WTC11 (cell line): Measurements from ENCODE around the gene MNAT1. TPM values are rescaled to one million over a fixed set of nuclear protein-coding genes. Genes with fewer than 3 reads are reported as not detected.

Experiments
- ATAC-seq: fragments of 200-7000 bp; cut with Tn5 transposase; 2 replicates; pipeline ENCODE4 v1.10.0; 2021; ENCODE audit warnings: mild to moderate bottlenecking, moderate library complexity
- CTCF ChIA-PET: fragments of 300-600 bp; sonication (Branson Sonifier 250); formaldehyde crosslinking; loops from one replicate; lab custom pipeline; 2021; ENCODE audit warnings: antibody characterized with exemption; lab: Charles Lee
- POLR2A ChIA-PET: fragments of 350-600 bp; sonication (Branson Sonifier 250); formaldehyde crosslinking; loops from one replicate; lab custom pipeline; 2021; ENCODE audit warnings: antibody characterized with exemption; lab: Charles Lee
- DNase-seq: peaks from one replicate; pipeline ENCODE4 v3.0.0; 2021; ENCODE audit warnings: low spot score
- H3K27ac Mint-ChIP-seq: 2 replicates; pipeline ENCODE4 v1.8.0; 2021; ENCODE audit warnings: mixed read lengths
- H3K27me3 Mint-ChIP-seq: 2 replicates; pipeline ENCODE4 v1.8.0; 2021; ENCODE audit warnings: low read depth, mild to moderate bottlenecking, moderate library complexity, mixed read lengths
- H3K36me3 Mint-ChIP-seq: 2 replicates; pipeline ENCODE4 v1.8.0; 2021; ENCODE audit warnings: mixed read lengths
- H3K4me1 Mint-ChIP-seq: 2 replicates; pipeline ENCODE4 v1.8.0; 2022; ENCODE audit warnings: mixed read lengths
- H3K4me3 Mint-ChIP-seq: 2 replicates; pipeline ENCODE4 v1.8.0; 2021; ENCODE audit warnings: mild to moderate bottlenecking, moderate library complexity, mixed read lengths
- H3K9me3 Mint-ChIP-seq: 2 replicates; pipeline ENCODE4 v1.8.0; 2021; ENCODE audit warnings: mixed read lengths
- ATF1 ChIP-seq: sonication (generic); formaldehyde crosslinking; IDR thresholded peaks from 2 replicates; pipeline ENCODE4 v1.8.1; 2023; ENCODE audit warnings: mild to moderate bottlenecking, moderate library complexity, missing genetic modification reagents
- FOXP1 ChIP-seq: sonication (generic); formaldehyde crosslinking; IDR thresholded peaks from 2 replicates; pipeline ENCODE4 v1.8.0; 2022; ENCODE audit warnings: missing genetic modification reagents, mild to moderate bottlenecking, moderate library complexity, borderline replicate concordance
- GABPB1 ChIP-seq: sonication (generic); formaldehyde crosslinking; IDR thresholded peaks from 2 replicates; pipeline ENCODE4 v1.8.1; 2023; ENCODE audit warnings: mild to moderate bottlenecking, missing genetic modification reagents
- GTF2I ChIP-seq: fragments of 250-450 bp; sonication (Bioruptor Pico); conservative IDR thresholded peaks from 2 replicates; pipeline ENCODE4 v1.4.0; 2021; ENCODE audit warnings: mild to moderate bottlenecking
- HMGA2 ChIP-seq: fragments of 250-450 bp; sonication (Bioruptor Pico); IDR thresholded peaks from 2 replicates; pipeline ENCODE4 v1.4.0; 2021; ENCODE audit warnings: mild to moderate bottlenecking, moderate library complexity
- MYBL2 ChIP-seq: sonication (generic); formaldehyde crosslinking; IDR thresholded peaks from 2 replicates; pipeline ENCODE4 v1.8.1; 2023; ENCODE audit warnings: mild to moderate bottlenecking, moderate library complexity, missing genetic modification reagents
- NFE2L1 ChIP-seq: sonication (generic); formaldehyde crosslinking; IDR thresholded peaks from 2 replicates; pipeline ENCODE4 v1.8.1; 2023; ENCODE audit warnings: missing genetic modification reagents
- SMAD4 ChIP-seq: sonication (generic); formaldehyde crosslinking; IDR thresholded peaks from 2 replicates; pipeline ENCODE4 v1.8.0; 2022; ENCODE audit warnings: mild to moderate bottlenecking, missing genetic modification reagents
- ZNF121 ChIP-seq: sonication (generic); formaldehyde crosslinking; IDR thresholded peaks from 2 replicates; pipeline ENCODE4 v1.8.0; 2023; ENCODE audit warnings: missing genetic modification reagents
- ZNF219 ChIP-seq: sonication (generic); formaldehyde crosslinking; IDR thresholded peaks from 2 replicates; pipeline ENCODE4 v1.8.0; 2023; ENCODE audit warnings: missing genetic modification reagents, mild to moderate bottlenecking, borderline replicate concordance
- total RNA-seq: library from RNA; stranded (reverse); gene quantifications from 3 replicates; pipeline ENCODE4 v1.2.3, GENCODE V29; 2021
- TF ChIP-seq, protein P1 (sequence below): sonication (generic); formaldehyde crosslinking; IDR thresholded peaks from 2 replicates; pipeline ENCODE4 v1.8.1; 2022; ENCODE audit warnings: low read depth, missing genetic modification reagents, borderline replicate concordance
- TF ChIP-seq, protein P2 (sequence below): sonication (generic); formaldehyde crosslinking; conservative IDR thresholded peaks from 2 replicates; pipeline ENCODE4 v1.8.1; 2022; ENCODE audit warnings: mild to moderate bottlenecking, missing genetic modification reagents
- TF ChIP-seq, protein P3 (sequence below): sonication (generic); formaldehyde crosslinking; IDR thresholded peaks from 2 replicates; pipeline ENCODE4 v1.8.0; 2022; ENCODE audit warnings: mild to moderate bottlenecking, missing genetic modification reagents
- TF ChIP-seq, protein P4 (sequence below): sonication (generic); formaldehyde crosslinking; IDR thresholded peaks from 2 replicates; pipeline ENCODE4 v1.8.1; 2023; ENCODE audit warnings: mild to moderate bottlenecking, moderate library complexity, missing genetic modification reagents
- TF ChIP-seq, protein P5 (sequence below): sonication (generic); formaldehyde crosslinking; IDR thresholded peaks from 2 replicates; pipeline ENCODE4 v1.8.1; 2023; ENCODE audit warnings: mild to moderate bottlenecking, missing genetic modification reagents
- TF ChIP-seq, protein P6 (sequence below): sonication (generic); formaldehyde crosslinking; IDR thresholded peaks from 2 replicates; pipeline ENCODE4 v1.8.0; 2022; ENCODE audit warnings: missing genetic modification reagents

MNAT1 gene
- total RNA-seq, 1 experiment from 2014 or later = 59.0 TPM

DNA sequence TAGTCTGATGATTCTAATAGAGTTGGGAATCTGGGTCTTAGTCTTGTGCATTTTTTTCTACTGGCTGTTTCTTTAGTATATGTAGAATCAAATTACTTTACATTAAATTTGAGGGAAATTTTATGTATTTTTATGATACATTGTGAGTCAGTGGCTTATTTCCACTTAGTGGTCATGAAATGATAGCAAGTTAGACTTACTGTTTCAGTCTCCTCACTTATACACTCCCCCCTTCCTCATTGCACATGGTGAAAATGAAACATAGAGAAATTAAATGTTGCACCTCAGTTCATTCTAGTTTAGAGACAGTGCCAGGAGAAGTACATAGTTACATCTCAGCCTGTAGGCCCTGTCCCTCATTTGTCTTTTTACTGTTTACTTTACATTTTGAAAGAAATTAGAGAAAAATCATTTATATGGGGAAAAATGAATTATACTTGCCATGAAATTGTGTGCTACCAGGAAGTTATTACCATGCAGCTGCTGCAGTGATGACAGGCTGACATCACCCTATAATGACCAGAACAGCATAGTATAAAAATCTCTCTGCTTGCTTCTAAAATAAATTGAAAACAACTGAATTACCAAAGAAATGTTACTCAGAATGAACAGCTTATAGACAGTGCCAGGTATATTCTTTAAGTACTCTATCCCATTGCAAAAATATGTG lies 133.1 kb downstream of the MNAT1 start:
- Mint-ChIP-seq H3K4me3 (no peak overlapping the region), H3K36me3 (no peaks in the 10 kb centered on the region), H3K4me1 (no peaks in the 10 kb centered on the region), H3K27me3 (no peaks in the 10 kb centered on the region), H3K9me3 (no peaks in the 10 kb centered on the region), H3K27ac (no peak overlapping the region)
- CTCF ChIA-PET = no interaction called here
- POLR2A ChIA-PET = no interaction called here
- no peak for TF ChIP-seq FOXP1 (CRISPR knock-in tag)
- no peak for TF ChIP-seq GTF2I (CRISPR knock-in tag)
- TF ChIP-seq, protein P1, sequence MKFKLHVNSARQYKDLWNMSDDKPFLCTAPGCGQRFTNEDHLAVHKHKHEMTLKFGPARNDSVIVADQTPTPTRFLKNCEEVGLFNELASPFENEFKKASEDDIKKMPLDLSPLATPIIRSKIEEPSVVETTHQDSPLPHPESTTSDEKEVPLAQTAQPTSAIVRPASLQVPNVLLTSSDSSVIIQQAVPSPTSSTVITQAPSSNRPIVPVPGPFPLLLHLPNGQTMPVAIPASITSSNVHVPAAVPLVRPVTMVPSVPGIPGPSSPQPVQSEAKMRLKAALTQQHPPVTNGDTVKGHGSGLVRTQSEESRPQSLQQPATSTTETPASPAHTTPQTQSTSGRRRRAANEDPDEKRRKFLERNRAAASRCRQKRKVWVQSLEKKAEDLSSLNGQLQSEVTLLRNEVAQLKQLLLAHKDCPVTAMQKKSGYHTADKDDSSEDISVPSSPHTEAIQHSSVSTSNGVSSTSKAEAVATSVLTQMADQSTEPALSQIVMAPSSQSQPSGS (CRISPR knock-in tag) = no peak
- no peak for TF ChIP-seq NFE2L1 (CRISPR knock-in tag)
- no peak for TF ChIP-seq HMGA2 (CRISPR knock-in tag)
- TF ChIP-seq, protein P2, sequence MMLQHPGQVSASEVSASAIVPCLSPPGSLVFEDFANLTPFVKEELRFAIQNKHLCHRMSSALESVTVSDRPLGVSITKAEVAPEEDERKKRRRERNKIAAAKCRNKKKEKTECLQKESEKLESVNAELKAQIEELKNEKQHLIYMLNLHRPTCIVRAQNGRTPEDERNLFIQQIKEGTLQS (CRISPR knock-in tag) = no peak
- TF ChIP-seq, protein P3, sequence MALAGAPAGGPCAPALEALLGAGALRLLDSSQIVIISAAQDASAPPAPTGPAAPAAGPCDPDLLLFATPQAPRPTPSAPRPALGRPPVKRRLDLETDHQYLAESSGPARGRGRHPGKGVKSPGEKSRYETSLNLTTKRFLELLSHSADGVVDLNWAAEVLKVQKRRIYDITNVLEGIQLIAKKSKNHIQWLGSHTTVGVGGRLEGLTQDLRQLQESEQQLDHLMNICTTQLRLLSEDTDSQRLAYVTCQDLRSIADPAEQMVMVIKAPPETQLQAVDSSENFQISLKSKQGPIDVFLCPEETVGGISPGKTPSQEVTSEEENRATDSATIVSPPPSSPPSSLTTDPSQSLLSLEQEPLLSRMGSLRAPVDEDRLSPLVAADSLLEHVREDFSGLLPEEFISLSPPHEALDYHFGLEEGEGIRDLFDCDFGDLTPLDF (CRISPR knock-in tag) = no peak
- TF ChIP-seq, protein P4, sequence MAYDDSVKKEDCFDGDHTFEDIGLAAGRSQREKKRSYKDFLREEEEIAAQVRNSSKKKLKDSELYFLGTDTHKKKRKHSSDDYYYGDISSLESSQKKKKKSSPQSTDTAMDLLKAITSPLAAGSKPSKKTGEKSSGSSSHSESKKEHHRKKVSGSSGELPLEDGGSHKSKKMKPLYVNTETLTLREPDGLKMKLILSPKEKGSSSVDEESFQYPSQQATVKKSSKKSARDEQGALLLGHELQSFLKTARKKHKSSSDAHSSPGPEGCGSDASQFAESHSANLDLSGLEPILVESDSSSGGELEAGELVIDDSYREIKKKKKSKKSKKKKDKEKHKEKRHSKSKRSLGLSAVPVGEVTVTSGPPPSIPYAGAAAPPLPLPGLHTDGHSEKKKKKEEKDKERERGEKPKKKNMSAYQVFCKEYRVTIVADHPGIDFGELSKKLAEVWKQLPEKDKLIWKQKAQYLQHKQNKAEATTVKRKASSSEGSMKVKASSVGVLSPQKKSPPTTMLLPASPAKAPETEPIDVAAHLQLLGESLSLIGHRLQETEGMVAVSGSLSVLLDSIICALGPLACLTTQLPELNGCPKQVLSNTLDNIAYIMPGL (CRISPR knock-in tag) = no peak
- TF ChIP-seq ZNF121 (CRISPR knock-in tag) = no peak
- TF ChIP-seq GABPB1 = no peak
- TF ChIP-seq, protein P5, sequence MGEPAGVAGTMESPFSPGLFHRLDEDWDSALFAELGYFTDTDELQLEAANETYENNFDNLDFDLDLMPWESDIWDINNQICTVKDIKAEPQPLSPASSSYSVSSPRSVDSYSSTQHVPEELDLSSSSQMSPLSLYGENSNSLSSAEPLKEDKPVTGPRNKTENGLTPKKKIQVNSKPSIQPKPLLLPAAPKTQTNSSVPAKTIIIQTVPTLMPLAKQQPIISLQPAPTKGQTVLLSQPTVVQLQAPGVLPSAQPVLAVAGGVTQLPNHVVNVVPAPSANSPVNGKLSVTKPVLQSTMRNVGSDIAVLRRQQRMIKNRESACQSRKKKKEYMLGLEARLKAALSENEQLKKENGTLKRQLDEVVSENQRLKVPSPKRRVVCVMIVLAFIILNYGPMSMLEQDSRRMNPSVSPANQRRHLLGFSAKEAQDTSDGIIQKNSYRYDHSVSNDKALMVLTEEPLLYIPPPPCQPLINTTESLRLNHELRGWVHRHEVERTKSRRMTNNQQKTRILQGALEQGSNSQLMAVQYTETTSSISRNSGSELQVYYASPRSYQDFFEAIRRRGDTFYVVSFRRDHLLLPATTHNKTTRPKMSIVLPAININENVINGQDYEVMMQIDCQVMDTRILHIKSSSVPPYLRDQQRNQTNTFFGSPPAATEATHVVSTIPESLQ (CRISPR knock-in tag) = no peak
- no peak for TF ChIP-seq MYBL2 (CRISPR knock-in tag)
- TF ChIP-seq, protein P6, sequence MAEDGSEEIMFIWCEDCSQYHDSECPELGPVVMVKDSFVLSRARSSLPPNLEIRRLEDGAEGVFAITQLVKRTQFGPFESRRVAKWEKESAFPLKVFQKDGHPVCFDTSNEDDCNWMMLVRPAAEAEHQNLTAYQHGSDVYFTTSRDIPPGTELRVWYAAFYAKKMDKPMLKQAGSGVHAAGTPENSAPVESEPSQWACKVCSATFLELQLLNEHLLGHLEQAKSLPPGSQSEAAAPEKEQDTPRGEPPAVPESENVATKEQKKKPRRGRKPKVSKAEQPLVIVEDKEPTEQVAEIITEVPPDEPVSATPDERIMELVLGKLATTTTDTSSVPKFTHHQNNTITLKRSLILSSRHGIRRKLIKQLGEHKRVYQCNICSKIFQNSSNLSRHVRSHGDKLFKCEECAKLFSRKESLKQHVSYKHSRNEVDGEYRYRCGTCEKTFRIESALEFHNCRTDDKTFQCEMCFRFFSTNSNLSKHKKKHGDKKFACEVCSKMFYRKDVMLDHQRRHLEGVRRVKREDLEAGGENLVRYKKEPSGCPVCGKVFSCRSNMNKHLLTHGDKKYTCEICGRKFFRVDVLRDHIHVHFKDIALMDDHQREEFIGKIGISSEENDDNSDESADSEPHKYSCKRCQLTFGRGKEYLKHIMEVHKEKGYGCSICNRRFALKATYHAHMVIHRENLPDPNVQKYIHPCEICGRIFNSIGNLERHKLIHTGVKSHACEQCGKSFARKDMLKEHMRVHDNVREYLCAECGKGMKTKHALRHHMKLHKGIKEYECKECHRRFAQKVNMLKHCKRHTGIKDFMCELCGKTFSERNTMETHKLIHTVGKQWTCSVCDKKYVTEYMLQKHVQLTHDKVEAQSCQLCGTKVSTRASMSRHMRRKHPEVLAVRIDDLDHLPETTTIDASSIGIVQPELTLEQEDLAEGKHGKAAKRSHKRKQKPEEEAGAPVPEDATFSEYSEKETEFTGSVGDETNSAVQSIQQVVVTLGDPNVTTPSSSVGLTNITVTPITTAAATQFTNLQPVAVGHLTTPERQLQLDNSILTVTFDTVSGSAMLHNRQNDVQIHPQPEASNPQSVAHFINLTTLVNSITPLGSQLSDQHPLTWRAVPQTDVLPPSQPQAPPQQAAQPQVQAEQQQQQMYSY (CRISPR knock-in tag) = no peak
- no peak for TF ChIP-seq SMAD4
- TF ChIP-seq ATF1 (CRISPR knock-in tag) = no peak
- no peak for TF ChIP-seq ZNF219 (CRISPR knock-in tag)
- ATAC-seq (no peak), DNase-seq (no peak)
